NT2/D1 (cell line): ENCODE results near the gene HOXA10.
A peak's percentile ranks its signal among the peaks of the same experiment; 100 is the strongest.

Experiments
- DNase-seq: peaks from one replicate; pipeline ENCODE4 v3.0.0-alpha.2; 2011; ENCODE audit warnings: low read depth, low spot score
- H3K27me3 ChIP-seq: 2 replicates; pipeline ENCODE4 v1.6.0; 2011; ENCODE audit warnings: mild to moderate bottlenecking; ENCODE audit not compliant: insufficient read length, insufficient read depth
- H3K36me3 ChIP-seq: 2 replicates; pipeline ENCODE4 v1.6.1; 2011; ENCODE audit warnings: mild to moderate bottlenecking, low read length, mixed read lengths; ENCODE audit not compliant: insufficient read depth, insufficient read length
- H3K4me1 ChIP-seq: 2 replicates; pipeline ENCODE4 v1.5.1; 2011; ENCODE audit not compliant: insufficient read depth, insufficient read length
- H3K4me3 ChIP-seq: 2 replicates; pipeline ENCODE4 v1.5.1; 2011; ENCODE audit warnings: low read depth; ENCODE audit not compliant: insufficient read length
- H3K9ac ChIP-seq: 2 replicates; pipeline ENCODE4 v1.6.0; 2011; ENCODE audit warnings: low read depth; ENCODE audit not compliant: insufficient read length
- H3K9me3 ChIP-seq: 2 replicates; pipeline ENCODE4 v1.5.1; 2011; ENCODE audit warnings: mild to moderate bottlenecking, low read length; ENCODE audit not compliant: insufficient read depth
- SUZ12 ChIP-seq: IDR thresholded peaks from 2 replicates; pipeline ENCODE4 v1.6.1; 2011; ENCODE audit not compliant: insufficient read length, insufficient read depth; ENCODE audit errors: extremely low read depth
- YY1 ChIP-seq: IDR thresholded peaks from 2 replicates; pipeline ENCODE4 v1.6.1; 2011; ENCODE audit not compliant: insufficient read length, insufficient read depth
- ZNF274 ChIP-seq: IDR thresholded peaks from 2 replicates; pipeline ENCODE4 v1.6.1; 2011; ENCODE audit warnings: mild to moderate bottlenecking, low read depth, low read length

Gene HOXA10

DNA sequence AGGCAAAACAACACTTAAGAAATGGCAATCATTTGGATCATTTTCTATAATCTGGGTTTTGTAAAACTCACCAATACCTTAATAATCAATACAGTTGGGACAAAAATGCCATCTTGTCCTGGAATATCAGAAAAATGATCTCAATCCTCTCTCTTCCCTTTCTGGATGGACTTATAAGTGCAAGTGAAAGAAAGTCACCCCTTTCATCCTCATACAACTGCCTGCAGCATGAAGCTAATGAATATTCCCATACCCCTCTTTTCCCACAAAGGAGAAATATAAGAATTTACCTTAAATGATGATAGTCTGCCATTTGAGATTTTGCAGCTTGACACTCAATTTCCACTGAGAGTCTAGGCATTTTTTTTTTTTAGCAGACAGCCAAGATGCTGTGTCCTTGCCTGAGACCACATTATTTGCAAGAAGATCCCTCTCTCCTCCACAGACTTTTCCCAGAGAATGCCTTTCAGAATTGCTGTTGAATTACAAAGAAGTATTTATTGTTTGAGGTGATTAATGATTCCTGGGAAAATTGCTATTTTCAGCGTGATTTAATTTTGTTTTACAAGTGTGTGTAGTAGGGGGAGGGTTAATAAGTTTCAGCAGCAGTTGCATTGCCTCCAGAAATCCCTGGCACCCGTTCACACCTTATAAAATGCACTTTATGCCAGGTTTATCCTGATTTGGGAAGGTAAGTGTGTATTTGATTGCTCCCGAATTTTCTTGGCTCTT is 47.4 kb downstream of the HOXA10 start:
- peaks cover 98% of the 10 kb centered on the region for H3K27me3 ChIP-seq
- H3K4me1 ChIP-seq: no peaks in the 10 kb centered on the region
- H3K9me3 ChIP-seq: no peaks in the 10 kb centered on the region; the same call in 1 of the 2 replicates
- DNase-seq: no peak
- no peak overlapping the region for H3K9ac ChIP-seq
- no peaks in the 10 kb centered on the region for H3K36me3 ChIP-seq
- no peak overlapping the region for H3K4me3 ChIP-seq
- TF ChIP-seq YY1: no peak

GRCh38 chr7:27125986-27126394 is 48.1 kb downstream of the HOXA10 start:
- H3K4me1 ChIP-seq: no peaks in the 10 kb centered on the region
- H3K4me3 ChIP-seq: no peak overlapping the region
- H3K9me3 ChIP-seq: no peaks in the 10 kb centered on the region
- H3K36me3 ChIP-seq: no peaks in the 10 kb centered on the region
- TF ChIP-seq ZNF274 (no peak), SUZ12 (peak; percentile 6)
- H3K9ac ChIP-seq: no peak overlapping the region
- DNase-seq: no peak
- peaks cover 98% of the 10 kb centered on the region for H3K27me3 ChIP-seq

- no peaks in the 10 kb centered on the region for H3K4me1 ChIP-seq
- no peak for TF ChIP-seq YY1
- TF ChIP-seq ZNF274: no peak
- TF ChIP-seq SUZ12: no peak
- no peak overlapping the region for H3K4me3 ChIP-seq
These were observed 49.0 kb downstream of the HOXA10 start for GRCh38 chr7:27124902-27125689.

DNA sequence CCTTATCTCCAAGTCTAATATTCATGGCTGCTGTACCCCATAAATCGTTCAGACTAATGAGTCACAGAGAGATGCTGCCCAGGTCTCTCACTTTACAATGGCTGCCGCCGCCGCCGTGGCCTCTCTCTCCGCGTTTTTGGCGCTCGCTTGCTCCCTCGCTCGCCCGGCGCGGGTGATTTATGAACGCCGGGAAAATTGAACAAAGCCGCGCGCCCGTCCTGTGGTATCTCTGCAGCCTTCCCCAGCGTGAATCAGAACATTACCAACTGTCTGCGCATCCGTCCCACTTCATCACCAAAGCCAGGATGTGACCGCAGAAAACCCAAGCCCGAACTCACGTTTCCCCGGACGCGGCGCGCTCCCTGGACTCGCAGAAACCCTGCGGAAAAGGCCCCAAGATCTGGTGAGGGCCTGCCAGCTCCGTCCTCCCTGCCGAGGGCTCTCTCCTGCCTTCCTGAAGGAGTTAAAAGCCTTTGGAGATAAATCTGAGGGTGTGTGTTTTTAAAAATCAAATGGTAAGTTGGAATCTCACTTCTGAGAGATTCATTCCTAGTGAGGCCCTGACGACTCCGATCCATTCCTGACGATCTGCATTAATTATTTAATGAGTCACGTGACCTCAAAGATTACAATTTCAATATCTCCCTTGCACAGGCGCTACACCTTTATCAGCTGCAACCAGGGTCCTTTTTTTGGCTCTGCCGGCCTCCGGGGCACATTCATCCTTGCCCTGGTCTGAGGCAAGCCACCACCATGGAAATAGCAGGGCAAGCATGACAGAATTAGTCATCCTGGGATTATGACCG is 49.8 kb downstream of the HOXA10 start:
- Histone ChIP-seq H3K4me3 (no peak overlapping the region), H3K27me3 (peaks cover 100% of the 10 kb centered on the region), H3K36me3 (no peaks in the 10 kb centered on the region), H3K9me3 (no peaks in the 10 kb centered on the region), H3K4me1 (no peaks in the 10 kb centered on the region), H3K9ac (no peak overlapping the region)
- TF ChIP-seq ZNF274 (no peak), SUZ12 (peak; percentile 82)
- DNase-seq: no peak

More at GRCh38 chr7:27124902-27125689, 49.0 kb downstream of the HOXA10 start:
- no peak overlapping the region for H3K9ac ChIP-seq
- DNase-seq: no peak
- H3K9me3 ChIP-seq: no peaks in the 10 kb centered on the region
- H3K36me3 ChIP-seq: no peaks in the 10 kb centered on the region
- H3K27me3 ChIP-seq: peaks cover 100% of the 10 kb centered on the region

DNA sequence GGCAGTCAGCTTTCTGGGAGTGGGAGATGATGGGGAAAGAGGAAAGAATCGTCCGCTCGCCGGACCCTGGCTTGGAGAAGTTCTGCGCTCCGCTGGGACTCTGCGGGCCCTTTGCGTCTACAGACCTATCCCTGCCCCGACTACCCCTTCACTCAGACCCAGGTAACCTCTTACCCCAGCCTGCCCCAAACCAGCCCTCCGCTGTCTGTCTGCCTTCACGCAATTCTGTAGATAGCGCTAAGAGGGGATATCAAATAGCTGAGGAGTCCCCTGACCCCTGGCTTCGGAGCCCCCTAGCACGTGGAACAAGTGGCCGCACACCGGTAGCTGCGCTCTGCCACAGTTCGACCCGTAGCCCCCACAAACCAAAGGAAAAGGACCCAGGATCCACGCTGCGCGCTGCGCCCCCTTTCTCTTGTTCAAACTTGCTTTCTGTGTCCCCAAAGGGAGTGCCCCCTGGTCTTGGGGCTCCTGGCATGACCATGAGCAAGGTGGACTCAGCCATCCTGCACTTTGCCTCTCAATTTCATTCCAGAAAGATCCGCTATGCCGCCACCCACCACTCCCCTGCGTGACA is 50.6 kb downstream of the HOXA10 start:
- Histone ChIP-seq H3K9ac (no peak overlapping the region), H3K36me3 (no peaks in the 10 kb centered on the region), H3K9me3 (no peaks in the 10 kb centered on the region), H3K4me1 (no peaks in the 10 kb centered on the region), H3K27me3 (peaks cover 100% of the 10 kb centered on the region), H3K4me3 (no peak overlapping the region)
- no peak for TF ChIP-seq YY1
- no peak for TF ChIP-seq SUZ12
- no peak for TF ChIP-seq ZNF274
- DNase-seq: no peak

- no peak overlapping the region for H3K4me3 ChIP-seq
- no peak overlapping the region for H3K9ac ChIP-seq
- H3K4me1 ChIP-seq: no peaks in the 10 kb centered on the region
- DNase-seq: no peak
- no peaks in the 10 kb centered on the region for H3K36me3 ChIP-seq
- no peaks in the 10 kb centered on the region for H3K9me3 ChIP-seq
- TF ChIP-seq SUZ12 (peak; percentile 43), ZNF274 (no peak), YY1 (no peak)
- H3K27me3 ChIP-seq: peaks cover 100% of the 10 kb centered on the region
These were observed 51.1 kb downstream of the HOXA10 start for GRCh38 chr7:27123007-27123476.
